HG03045 (cell line): ENCODE measurements around the gene DYNC2H1.
"Not testable (repeated sequence)": the region's sequence is repeated elsewhere in the genome, so short reads cannot be mapped to it uniquely, and the experiment has no call there.

Source experiments
- ATAC-seq: cut with Tn5 transposase; IDR thresholded peaks from one replicate; pipeline ENCODE4 v1.9.1; 2021; ENCODE audit warnings: mild to moderate bottlenecking, moderate library complexity; ENCODE audit not compliant: unreplicated experiment

DYNC2H1 gene

GRCh38 chr11:103125462-103125861 is 16.2 kb downstream of the DYNC2H1 start:
- no peak for ATAC-seq

- ATAC-seq: not testable (repeated sequence)
Measured at GRCh38 chr11:103141986-103142385, 32.8 kb downstream of the DYNC2H1 start.

- no peak for ATAC-seq
Measured at GRCh38 chr11:103147627-103148026, 38.4 kb downstream of the DYNC2H1 start.

GRCh38 chr11:103157542-103157941 is 48.3 kb downstream of the DYNC2H1 start:
- no peak for ATAC-seq

- no peak for ATAC-seq
Measured at GRCh38 chr11:103164093-103164796, 55.0 kb downstream of the DYNC2H1 start.

GRCh38 chr11:103167166-103167565 is 57.9 kb downstream of the DYNC2H1 start:
- no peak for ATAC-seq

GRCh38 chr11:103170865-103171264 is 61.6 kb downstream of the DYNC2H1 start:
- ATAC-seq: no peak

- ATAC-seq: no peak
Measured at GRCh38 chr11:103175461-103176129, 66.4 kb downstream of the DYNC2H1 start.

GRCh38 chr11:103183981-103184611 is 74.9 kb downstream of the DYNC2H1 start:
- no peak for ATAC-seq

- no peak for ATAC-seq
Measured at GRCh38 chr11:103202048-103202651, 92.9 kb downstream of the DYNC2H1 start.

- no peak for ATAC-seq
Measured at GRCh38 chr11:103210543-103210942, 101.3 kb downstream of the DYNC2H1 start.

- ATAC-seq: no peak
Measured at GRCh38 chr11:103215812-103216211, 106.6 kb downstream of the DYNC2H1 start.

- no peak for ATAC-seq
Measured at GRCh38 chr11:103220133-103220532, 110.9 kb downstream of the DYNC2H1 start.

GRCh38 chr11:103222806-103223205 is 113.6 kb downstream of the DYNC2H1 start:
- no peak for ATAC-seq

GRCh38 chr11:103228807-103229206 is 119.6 kb downstream of the DYNC2H1 start:
- no peak for ATAC-seq

- ATAC-seq: no peak
Measured at GRCh38 chr11:103234974-103235373, 125.7 kb downstream of the DYNC2H1 start.

GRCh38 chr11:103241574-103241973 is 132.3 kb downstream of the DYNC2H1 start:
- no peak for ATAC-seq

- ATAC-seq: no peak
Measured at GRCh38 chr11:103254123-103254522, 144.9 kb downstream of the DYNC2H1 start.

GRCh38 chr11:103257360-103257759 is 148.1 kb downstream of the DYNC2H1 start:
- ATAC-seq: no peak

GRCh38 chr11:103266167-103266831 is 157.1 kb downstream of the DYNC2H1 start:
- ATAC-seq: no peak

GRCh38 chr11:103272876-103273275 is 163.7 kb downstream of the DYNC2H1 start:
- ATAC-seq: no peak
